HCT116 (cell line): Measurements from ENCODE around the gene HK1. TPM values are rescaled to one million over a fixed set of nuclear protein-coding genes. Genes with fewer than 3 reads are reported as not detected.

Experiments
- ATAC-seq: fragments of 200-7000 bp; cut with Tn5 transposase; 2 replicates; pipeline ENCODE4 v1.9.1; 2020; ENCODE audit warnings: mild to moderate bottlenecking, moderate library complexity
- BruUV-seq: library from RNA; stranded (reverse); fragments of 400-500 nt; replicated peaks from 2 replicates; lab custom pipeline; 2021; lab: Mats Ljungman, UMichigan
- CTCF ChIA-PET: fragments of 300-600 bp; sonication (Branson Sonifier 250); formaldehyde crosslinking; loops from one replicate; lab custom pipeline; 2021; ENCODE audit warnings: antibody characterized with exemption; lab: Charles Lee
- POLR2A ChIA-PET: fragments of 300-600, 350-600 bp; sonication (Branson Sonifier 250); formaldehyde crosslinking; loops from one replicate; lab custom pipeline; 2021; ENCODE audit warnings: antibody characterized with exemption; lab: Charles Lee
- RAD21 ChIA-PET, 2 experiments: fragments of 300-600 bp; sonication (Branson Sonifier 250); formaldehyde crosslinking; loops; one replicate each; lab custom pipeline; 2023; ENCODE audit warnings: low total read pairs in 2 of 2; ENCODE audit not compliant: uncharacterized antibody in 2 of 2, unreplicated experiment in 2 of 2, low non-redundant PET in 1 of 2; lab: Charles Lee
- DNase-seq: peaks from one replicate; pipeline ENCODE4 v3.0.0-alpha.2; 2010; ENCODE audit warnings: low read depth, low spot score
- H2AFZ ChIP-seq: fragments of 200-600 bp; shearing (Covaris generic), sonication (generic); 2 replicates; pipeline ENCODE4 v1.6.1; 2017; ENCODE audit warnings: low read depth, mixed run types, mixed read lengths, antibody characterized with exemption, low read length; ENCODE audit not compliant: poor library complexity, severe bottlenecking
- H3K27ac ChIP-seq: 2 replicates; pipeline ENCODE4 v1.5.1; 2012; ENCODE audit warnings: low read depth, low read length
- H3K27me3 ChIP-seq: fragments of 200-600 bp; sonication (generic); 2 replicates; pipeline ENCODE4 v1.6.1; 2016; ENCODE audit warnings: mixed run types, low read length, mixed read lengths; ENCODE audit not compliant: insufficient read depth
- H3K36me3 ChIP-seq, 2 experiments: fragments of 200-500 bp in 1 of 2; fragments of 200-600 bp in 1 of 2; sonication (Bioruptor generic) in 1 of 2; sonication (generic) in 1 of 2; 2 replicates each; pipeline versions ENCODE4 v1.5.1 to v1.6.1; 2014 to 2016; ENCODE audit warnings: low read length in 2 of 2, inconsistent platforms in 1 of 2, mixed read lengths in 1 of 2, mixed run types in 1 of 2; ENCODE audit not compliant: insufficient read depth in 2 of 2, control insufficient read depth in 1 of 2
- H3K4me1 ChIP-seq, 2 experiments: fragments of 200-600 bp in 1 of 2; sonication (generic) in 1 of 2; 2 replicates each; pipeline versions ENCODE4 v1.5.1 to v1.6.1; 2012 to 2017; ENCODE audit warnings: low read length in 2 of 2, inconsistent platforms in 1 of 2, mild to moderate bottlenecking in 1 of 2, mixed read lengths in 1 of 2, mixed run types in 1 of 2, moderate library complexity in 1 of 2; ENCODE audit not compliant: insufficient read depth in 2 of 2, control insufficient read depth in 1 of 2
- H3K4me2 ChIP-seq: fragments of 200-600 bp; sonication (generic); 2 replicates; pipeline ENCODE4 v1.6.1; 2017; ENCODE audit warnings: mixed run types, low read length, mixed read lengths
- H3K4me3 ChIP-seq, 2 experiments: fragments of 200-600 bp in 1 of 2; sonication (generic) in 1 of 2; replicated peaks in 1 of 2; 2 replicates each; pipeline ENCODE4 v1.5.1; 2011 to 2016; ENCODE audit warnings: low read length in 2 of 2, control low read depth in 1 of 2, low read depth in 1 of 2, mild to moderate bottlenecking in 1 of 2, mixed read lengths in 1 of 2, mixed run types in 1 of 2
- H3K79me2 ChIP-seq: fragments of 200-600 bp; sonication (generic); 2 replicates; pipeline ENCODE4 v1.6.1; 2017; ENCODE audit warnings: mild to moderate bottlenecking, mixed run types, low read length, moderate library complexity, mixed read lengths; ENCODE audit not compliant: insufficient read depth
- H3K9ac ChIP-seq: fragments of 200-600 bp; sonication (generic); 2 replicates; pipeline ENCODE4 v1.6.1; 2016; ENCODE audit warnings: low read length, mixed read lengths
- H3K9me2 ChIP-seq: fragments of 200-600 bp; sonication (generic), shearing (Covaris generic); 2 replicates; pipeline ENCODE4 v1.6.1; 2017; ENCODE audit warnings: mixed run types, mild to moderate bottlenecking, moderate library complexity; ENCODE audit not compliant: insufficient read depth
- H3K9me3 ChIP-seq, 2 experiments: fragments of 200-500 bp in 1 of 2; fragments of 200-600 bp in 1 of 2; sonication (Bioruptor generic) in 1 of 2; sonication (generic) in 1 of 2; 2 replicates each; pipeline ENCODE4 v1.6.1; 2014 to 2017; ENCODE audit warnings: low read length in 2 of 2, mixed read lengths in 2 of 2, inconsistent platforms in 1 of 2, low read depth in 1 of 2, mild to moderate bottlenecking in 1 of 2, mixed run types in 1 of 2, moderate library complexity in 1 of 2; ENCODE audit not compliant: control insufficient read depth in 1 of 2, insufficient read depth in 1 of 2
- H4K20me1 ChIP-seq: fragments of 200-600 bp; sonication (generic), shearing (Covaris generic); 2 replicates; pipeline ENCODE4 v1.6.1; 2017; ENCODE audit warnings: mixed run types, mild to moderate bottlenecking, moderate library complexity; ENCODE audit not compliant: insufficient read depth
- ATF3 ChIP-seq: IDR thresholded peaks from 2 replicates; pipeline ENCODE4 v1.6.1; 2012
- CEBPB ChIP-seq: IDR thresholded peaks from 2 replicates; pipeline ENCODE4 v1.6.1; 2012; ENCODE audit warnings: low read depth
- CTCF ChIP-seq, 3 experiments: fragments of 200-600 bp in 1 of 3; sonication (generic) in 1 of 3; IDR thresholded peaks in 2 of 3; conservative IDR thresholded peaks in 1 of 3; 2 replicates each; pipeline ENCODE4 v1.5.1; 2012 to 2017; ENCODE audit warnings: low read depth in 2 of 3, low read length in 2 of 3, antibody characterized with exemption in 1 of 3, borderline replicate concordance in 1 of 3, control low read depth in 1 of 3, mild to moderate bottlenecking in 1 of 3, mixed read lengths in 1 of 3, mixed run types in 1 of 3, moderate library complexity in 1 of 3; ENCODE audit not compliant: insufficient read depth in 1 of 3
- EGR1 ChIP-seq: IDR thresholded peaks from 2 replicates; pipeline ENCODE4 v1.6.1; 2012; ENCODE audit warnings: low read depth
- EZH2 ChIP-seq: fragments of 200-600 bp; sonication (generic); IDR thresholded peaks from 2 replicates; pipeline ENCODE4 v1.6.1; 2017; ENCODE audit warnings: antibody characterized with exemption, mixed run types
- EZH2phosphoT487 ChIP-seq: fragments of 200-600 bp; IDR thresholded peaks from 2 replicates; pipeline ENCODE4 v1.6.1; 2018; ENCODE audit warnings: antibody characterized with exemption, borderline replicate concordance
- FOSL1 ChIP-seq: IDR thresholded peaks from 2 replicates; pipeline ENCODE4 v1.6.1; 2012; ENCODE audit warnings: low read depth
- MAX ChIP-seq: IDR thresholded peaks from 2 replicates; pipeline ENCODE4 v1.6.1; 2012
- RAD21 ChIP-seq: IDR thresholded peaks from 2 replicates; pipeline ENCODE4 v1.6.1; 2012; ENCODE audit warnings: low read depth, mild to moderate bottlenecking
- REST ChIP-seq: IDR thresholded peaks from 2 replicates; pipeline ENCODE4 v1.6.1; 2012; ENCODE audit warnings: low read depth
- SIN3A ChIP-seq: IDR thresholded peaks from 2 replicates; pipeline ENCODE4 v1.6.1; 2012; ENCODE audit warnings: low read depth
- SP1 ChIP-seq: IDR thresholded peaks from 2 replicates; pipeline ENCODE4 v1.6.1; 2012; ENCODE audit warnings: low read depth
- SRF ChIP-seq: IDR thresholded peaks from 2 replicates; pipeline ENCODE4 v1.6.1; 2012; ENCODE audit warnings: low read depth
- TCF7L2 ChIP-seq: IDR thresholded peaks from 2 replicates; pipeline ENCODE4 v1.7.0; 2011; ENCODE audit warnings: borderline replicate concordance, inconsistent platforms; ENCODE audit not compliant: insufficient read depth, insufficient read length; ENCODE audit errors: extremely low read depth
- YY1 ChIP-seq: IDR thresholded peaks from 2 replicates; pipeline ENCODE4 v1.6.1; 2011; ENCODE audit warnings: low read length, low read depth, moderate library complexity, mild to moderate bottlenecking; ENCODE audit not compliant: insufficient replicate concordance; ENCODE audit errors: extremely low read depth
- ZBTB33 ChIP-seq: IDR thresholded peaks from 2 replicates; pipeline ENCODE4 v1.6.1; 2011; ENCODE audit warnings: mild to moderate bottlenecking, low read length, moderate library complexity; ENCODE audit not compliant: insufficient replicate concordance; ENCODE audit errors: extremely low read depth
- ZFX ChIP-seq: fragments of 450-650 bp; IDR thresholded peaks from 2 replicates; pipeline ENCODE4 v1.6.1; 2017
- ZNF274 ChIP-seq: fragments of 200-500 bp; sonication (Bioruptor generic); IDR thresholded peaks from 2 replicates; pipeline ENCODE4 v1.6.1; 2014; ENCODE audit warnings: mild to moderate bottlenecking, low read depth, low read length, inconsistent platforms
- intact Hi-C: fragments of 100-400 bp; cut with micrococcal nuclease; formaldehyde crosslinking; loops from 2 replicates; pipeline ENCODE4 v1.10.0; 2022
- total RNA-seq: library from RNA; stranded (reverse); gene quantifications from one replicate; pipeline ENCODE4 v1.2.1, GENCODE V29; 2021; ENCODE audit not compliant: unreplicated experiment

Gene HK1
- total RNA-seq, 1 experiment from 2014 or later, result 50.3 TPM

- no peaks in the 10 kb centered on the region for H3K36me3 ChIP-seq
- H4K20me1 ChIP-seq, result no peaks in the 10 kb centered on the region
- ATAC-seq (no peak), DNase-seq (no peak)
- no peaks in the 10 kb centered on the region for H3K9me2 ChIP-seq
- POLR2A ChIA-PET, result no interaction called here
- H3K4me2 ChIP-seq, result no peak overlapping the region
- RAD21 ChIA-PET, result no interaction called here
- TF ChIP-seq EZH2phosphoT487 (no peak), YY1 (no peak), EGR1 (no peak), RAD21 (no peak), ZNF274 (no peak), ZFX (no peak), REST (no peak), TCF7L2 (no peak), ZBTB33 (no peak), MAX (no peak), ATF3 (no peak), EZH2 (no peak), CTCF (IDR thresholded peaks at IDR 0.05 in 2 of 3, conservative IDR thresholded peaks at IDR 0.05 in 1 of 3; ENCODE audit: borderline replicate concordance in 1 of 3, insufficient read depth in 1 of 3, low read depth in 2 of 3, low read length in 2 of 3) (no peak), SIN3A (no peak), SP1 (no peak), CEBPB (no peak), FOSL1 (no peak), SRF (no peak)
- BruUV-seq, result no TSS peak
- no peak overlapping the region for H3K4me3 ChIP-seq
- H3K27me3 ChIP-seq, result no peaks in the 10 kb centered on the region
- CTCF ChIA-PET, result no interaction called here
- H3K27ac ChIP-seq, result no peak overlapping the region
- no peaks in the 10 kb centered on the region for H3K9me3 ChIP-seq
- intact Hi-C loops, result no loop called here
- peaks cover 9% of the 10 kb centered on the region for H3K79me2 ChIP-seq
- H2AFZ ChIP-seq, result no peak overlapping the region
- peaks cover 18 to 22% of the 10 kb centered on the region in 2 experiments for H3K4me1 ChIP-seq
- no peak overlapping the region for H3K9ac ChIP-seq
Measured at GRCh38 chr10:69335063-69335587, 56.8 kb downstream of the HK1 start.
